ENCODE measurements around the gene SDCCAG8.

Gene SDCCAG8

GRCh38 chr1:243441601-243442000, 185.8 kb downstream of the SDCCAG8 start:
- no peaks in the 10 kb centered on the region for H4K20me1 ChIP-seq (ENCODE audit: insufficient read depth)
- no peaks in the 10 kb centered on the region for H3K27me3 ChIP-seq (ENCODE audit: insufficient read depth, low read depth)
- H3K4me2 ChIP-seq, result no peak overlapping the region
- H3K4me3 ChIP-seq (IDR thresholded peaks at IDR 0.05; ENCODE audit: insufficient read depth, low read depth, low read length), result no peak overlapping the region
- TF ChIP-seq CTCF (conservative IDR thresholded peaks at IDR 0.05; ENCODE audit: low read depth, low read length), result no peak
- H3K9ac ChIP-seq, result no peak overlapping the region
- no peak overlapping the region for H3K27ac ChIP-seq
- H3K4me1 ChIP-seq (ENCODE audit: low read depth, poor library complexity, severe bottlenecking), result no peaks in the 10 kb centered on the region
- no peak overlapping the region for H2AFZ ChIP-seq (ENCODE audit: low read depth)
- no peaks in the 10 kb centered on the region for H3K36me3 ChIP-seq (ENCODE audit: insufficient read depth)
- no peaks in the 10 kb centered on the region for H3K79me2 ChIP-seq (ENCODE audit: insufficient read depth, low read depth)

GRCh38 chr1:243443557-243443956, 187.7 kb downstream of the SDCCAG8 start:
- Histone ChIP-seq H3K27me3 (ENCODE audit: insufficient read depth, low read depth) (no peaks in the 10 kb centered on the region), H4K20me1 (ENCODE audit: insufficient read depth) (no peaks in the 10 kb centered on the region), H3K27ac (no peak overlapping the region), H2AFZ (ENCODE audit: low read depth) (no peak overlapping the region), H3K4me1 (ENCODE audit: low read depth, poor library complexity, severe bottlenecking) (no peaks in the 10 kb centered on the region), H3K4me3 (IDR thresholded peaks at IDR 0.05; ENCODE audit: insufficient read depth, low read depth, low read length) (no peak overlapping the region), H3K36me3 (ENCODE audit: insufficient read depth) (no peaks in the 10 kb centered on the region), H3K4me2 (no peak overlapping the region), H3K79me2 (ENCODE audit: insufficient read depth, low read depth) (no peaks in the 10 kb centered on the region), H3K9ac (no peak overlapping the region)
- no peak for TF ChIP-seq CTCF (conservative IDR thresholded peaks at IDR 0.05; ENCODE audit: low read depth, low read length)

- H3K27me3 ChIP-seq (ENCODE audit: insufficient read depth, low read depth), result no peaks in the 10 kb centered on the region
- H3K4me3 ChIP-seq (IDR thresholded peaks at IDR 0.05; ENCODE audit: insufficient read depth, low read depth, low read length), result no peak overlapping the region
- no peak overlapping the region for H3K9ac ChIP-seq
- H4K20me1 ChIP-seq (ENCODE audit: insufficient read depth), result no peaks in the 10 kb centered on the region
- H3K36me3 ChIP-seq (ENCODE audit: insufficient read depth), result no peaks in the 10 kb centered on the region
- no peaks in the 10 kb centered on the region for H3K4me1 ChIP-seq (ENCODE audit: low read depth, poor library complexity, severe bottlenecking)
- no peak overlapping the region for H3K4me2 ChIP-seq
- H2AFZ ChIP-seq (ENCODE audit: low read depth), result no peak overlapping the region
- H3K79me2 ChIP-seq (ENCODE audit: insufficient read depth, low read depth), result no peaks in the 10 kb centered on the region
- TF ChIP-seq CTCF (conservative IDR thresholded peaks at IDR 0.05; ENCODE audit: low read depth, low read length), result no peak
- no peak overlapping the region for H3K27ac ChIP-seq
These were observed 191.5 kb downstream of the SDCCAG8 start for GRCh38 chr1:243447347-243447746.

GRCh38 chr1:243447844-243448243, 192.0 kb downstream of the SDCCAG8 start:
- Histone ChIP-seq H3K4me1 (ENCODE audit: low read depth, poor library complexity, severe bottlenecking) (no peaks in the 10 kb centered on the region), H2AFZ (ENCODE audit: low read depth) (no peak overlapping the region), H4K20me1 (ENCODE audit: insufficient read depth) (no peaks in the 10 kb centered on the region), H3K4me2 (no peak overlapping the region), H3K79me2 (ENCODE audit: insufficient read depth, low read depth) (no peaks in the 10 kb centered on the region), H3K36me3 (ENCODE audit: insufficient read depth) (no peaks in the 10 kb centered on the region), H3K4me3 (IDR thresholded peaks at IDR 0.05; ENCODE audit: insufficient read depth, low read depth, low read length) (no peak overlapping the region), H3K27me3 (ENCODE audit: insufficient read depth, low read depth) (no peaks in the 10 kb centered on the region), H3K27ac (no peak overlapping the region), H3K9ac (no peak overlapping the region)
- no peak for TF ChIP-seq CTCF (conservative IDR thresholded peaks at IDR 0.05; ENCODE audit: low read depth, low read length)

All from KMS-11 (cell line).